Fibroblast of skin of abdomen (primary cell): Measurements from ENCODE around the gene UGT1A1.

Experiments used
- DNase-seq: peaks from one replicate; pipeline ENCODE4 v3.0.0-alpha.2; 2013

Gene UGT1A1

GRCh38 chr2:233798335-233799086 lies 38.4 kb downstream of the UGT1A1 start:
- no peak for DNase-seq

DNA sequence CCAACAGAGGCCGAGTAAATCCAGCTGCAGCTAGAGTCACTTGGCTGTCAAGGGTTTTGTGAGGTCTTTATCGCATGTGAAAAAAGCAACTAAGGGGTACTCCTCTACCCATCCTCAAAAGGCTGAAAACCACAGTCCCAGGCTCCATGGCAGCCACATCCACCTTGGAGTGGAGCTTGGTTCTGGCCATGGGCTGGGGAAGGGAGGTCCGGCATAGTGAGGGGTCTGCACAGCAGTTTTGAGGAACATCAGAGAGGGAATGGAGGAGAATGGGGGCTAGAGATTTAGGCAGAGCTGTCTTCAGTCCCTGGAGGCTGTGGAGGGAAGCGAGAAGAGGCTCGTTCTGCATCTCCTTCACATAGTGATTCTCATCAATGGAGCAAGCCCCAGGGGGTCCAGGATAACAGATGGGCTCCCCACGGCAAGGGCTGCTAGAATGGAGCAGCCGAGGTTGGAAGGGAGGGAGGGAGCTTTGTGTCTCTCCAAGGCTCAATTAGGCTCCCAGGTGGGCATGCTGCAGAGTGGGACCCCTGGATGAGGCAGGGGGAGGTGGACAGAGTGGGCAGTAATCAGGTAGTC lies 39.1 kb downstream of the UGT1A1 start:
- no peak for DNase-seq

- no peak for DNase-seq
Observed at GRCh38 chr2:233799716-233800115, 39.6 kb downstream of the UGT1A1 start.

- no peak for DNase-seq
Observed at GRCh38 chr2:233800208-233800607, 40.1 kb downstream of the UGT1A1 start.

DNA sequence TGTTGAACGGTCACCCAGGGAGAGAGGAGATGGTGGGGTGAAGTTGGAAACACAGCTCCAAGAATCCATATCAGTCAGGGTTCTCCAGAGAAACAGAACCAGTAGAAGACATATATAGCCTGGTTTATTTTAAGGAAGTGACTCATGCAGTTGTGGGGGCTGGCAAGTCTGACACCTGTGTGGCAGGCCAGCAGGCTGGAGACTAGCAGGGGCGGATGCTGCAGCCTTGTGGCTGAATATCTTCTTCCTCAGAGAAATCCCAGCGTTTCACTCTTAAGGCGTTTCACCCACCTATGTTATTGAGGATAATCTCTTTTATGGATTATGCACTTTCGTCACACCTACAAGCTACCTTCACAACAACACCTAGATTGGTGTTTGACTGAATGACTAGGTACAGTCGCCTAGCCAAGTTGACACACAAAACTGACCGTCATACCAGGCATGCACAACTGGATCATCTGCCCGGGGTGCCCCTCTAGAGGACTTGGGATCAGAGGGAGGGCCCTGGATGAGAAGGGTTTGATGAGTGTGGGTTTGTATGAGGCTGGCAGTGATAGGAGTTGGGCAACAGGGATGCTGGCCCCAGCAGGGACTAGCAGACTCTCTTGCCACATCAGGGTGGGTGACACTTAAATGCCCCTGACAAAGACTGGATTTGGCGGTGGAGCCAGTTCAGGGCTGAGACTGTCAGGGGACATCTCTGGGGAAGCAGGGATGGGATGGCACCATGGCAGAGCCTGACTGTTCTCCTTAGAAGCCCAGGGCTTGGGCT lies 41.5 kb downstream of the UGT1A1 start:
- no peak for DNase-seq

DNA sequence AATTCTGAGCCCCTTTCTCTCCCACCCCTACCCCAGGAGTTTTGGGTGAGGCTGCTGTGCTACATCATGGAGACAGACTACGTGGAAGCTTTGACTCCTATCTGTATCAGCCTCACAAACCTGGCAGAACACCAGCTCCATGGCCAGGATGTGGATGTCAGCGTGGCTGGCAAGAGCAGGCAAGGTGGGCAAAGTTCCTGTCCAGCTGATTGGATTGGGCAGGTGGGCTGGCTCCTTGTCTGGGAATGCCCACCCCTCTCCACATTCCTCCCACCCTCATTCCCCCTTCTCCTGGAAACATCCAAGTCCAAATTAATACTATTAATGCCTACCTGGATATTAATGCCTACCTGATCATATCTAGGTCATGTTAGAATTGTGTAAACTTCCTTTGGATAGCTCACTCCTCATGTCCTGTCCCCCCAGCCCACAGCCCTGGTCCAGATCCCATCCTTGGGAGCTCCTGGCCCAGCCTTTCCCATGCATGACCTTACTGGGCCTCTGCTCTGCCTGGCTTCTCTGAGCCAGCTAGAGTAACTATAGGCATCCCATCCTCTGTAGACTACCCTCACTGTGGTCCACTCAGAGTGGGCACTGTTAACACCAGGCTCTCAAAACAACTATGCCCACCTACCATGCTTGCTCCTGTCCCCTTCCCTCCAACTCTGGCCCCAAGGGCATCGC lies 42.2 kb downstream of the UGT1A1 start:
- no peak for DNase-seq

DNA sequence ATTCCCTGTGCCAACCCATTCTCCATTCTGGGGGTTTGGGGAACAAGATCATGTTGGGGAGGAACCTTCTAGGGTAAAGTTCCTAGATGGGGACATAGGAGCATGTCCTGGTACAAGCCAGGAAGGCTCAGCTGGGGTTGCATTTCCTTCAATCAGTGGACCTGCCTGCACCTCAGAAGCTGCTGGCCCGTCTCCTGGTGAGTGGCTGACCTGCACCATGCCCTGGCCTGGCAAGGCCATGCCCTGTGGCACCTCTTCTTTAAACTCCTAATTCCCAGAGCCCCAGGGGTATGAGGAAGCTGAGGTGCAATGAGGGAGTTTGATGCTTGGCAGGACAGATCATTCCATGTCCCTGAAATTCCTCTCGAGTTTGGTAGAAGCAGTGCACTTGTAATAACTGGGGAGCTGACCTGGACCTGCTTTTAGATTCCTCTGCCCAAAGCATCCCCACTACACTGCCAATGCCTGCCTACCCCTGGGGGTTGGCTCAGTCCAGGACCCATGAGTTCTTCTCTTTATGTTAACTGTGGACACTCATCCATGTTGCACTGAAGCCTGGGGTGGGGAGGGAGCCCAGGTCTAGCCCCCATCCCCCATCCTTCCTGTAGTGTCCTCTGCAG lies 43.3 kb downstream of the UGT1A1 start:
- no peak for DNase-seq

DNA sequence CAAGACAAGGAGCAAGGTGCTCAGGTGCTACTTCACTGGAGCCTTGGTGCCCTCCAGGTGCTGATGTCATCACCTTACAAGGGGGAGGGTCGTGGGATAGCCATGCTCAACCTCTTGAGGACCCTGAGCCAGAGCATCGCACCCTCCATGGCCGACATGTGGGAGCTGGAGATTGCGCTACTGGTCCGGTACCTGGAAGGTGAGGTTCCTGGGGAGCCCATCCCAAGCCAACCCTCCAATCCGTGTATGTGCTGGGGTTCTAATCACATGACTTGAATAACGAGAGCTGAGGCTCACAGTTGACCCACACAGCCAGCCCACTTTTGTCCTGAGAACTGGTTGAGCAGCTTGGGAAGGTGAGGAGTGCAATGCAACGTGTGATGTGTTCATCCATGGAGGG lies 43.9 kb downstream of the UGT1A1 start:
- no peak for DNase-seq

GRCh38 chr2:233807215-233807865 lies 47.3 kb downstream of the UGT1A1 start:
- DNase-seq = no peak

- DNase-seq = no peak
Observed at GRCh38 chr2:233807966-233808935, 48.2 kb downstream of the UGT1A1 start.

DNA sequence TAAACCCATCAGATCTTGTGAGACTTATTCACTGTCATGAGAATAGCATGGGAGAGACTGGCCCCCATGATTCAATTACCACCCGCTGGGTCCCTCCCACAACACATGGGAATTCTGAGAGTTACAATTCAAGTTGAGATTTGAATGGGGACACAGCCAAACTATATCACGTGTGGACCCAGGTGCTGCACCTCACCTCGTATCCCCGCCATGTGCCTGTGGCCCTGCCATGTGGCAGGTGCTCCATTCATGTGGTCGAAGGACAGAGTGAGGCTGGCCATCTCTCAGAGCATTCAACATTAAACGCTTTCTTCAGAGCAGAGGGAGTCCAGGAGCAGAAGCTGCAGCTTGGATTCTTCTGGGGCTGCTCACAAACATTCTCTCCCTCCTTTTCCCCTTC lies 50.3 kb downstream of the UGT1A1 start:
- DNase-seq = no peak

DNA sequence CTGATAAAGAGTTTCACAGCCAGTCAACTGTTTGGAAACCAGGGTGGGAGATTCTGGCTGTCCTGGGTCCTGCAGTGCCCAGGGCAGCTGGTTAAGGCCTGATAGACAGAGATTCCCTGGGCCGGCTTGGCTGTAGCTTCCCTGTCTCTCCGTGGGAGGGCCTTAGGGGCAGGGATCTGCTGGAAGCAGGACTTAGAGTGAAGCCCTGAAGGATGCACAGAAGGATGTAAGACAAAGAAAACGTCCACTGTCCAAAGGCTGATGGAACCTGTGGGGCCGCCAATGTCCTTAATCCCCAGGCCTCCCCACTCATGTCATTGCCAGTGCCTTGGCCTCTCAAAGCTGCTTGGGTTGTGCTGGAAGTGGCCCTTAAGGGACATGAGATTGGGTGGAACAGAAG lies 51.0 kb downstream of the UGT1A1 start:
- DNase-seq = no peak

DNA sequence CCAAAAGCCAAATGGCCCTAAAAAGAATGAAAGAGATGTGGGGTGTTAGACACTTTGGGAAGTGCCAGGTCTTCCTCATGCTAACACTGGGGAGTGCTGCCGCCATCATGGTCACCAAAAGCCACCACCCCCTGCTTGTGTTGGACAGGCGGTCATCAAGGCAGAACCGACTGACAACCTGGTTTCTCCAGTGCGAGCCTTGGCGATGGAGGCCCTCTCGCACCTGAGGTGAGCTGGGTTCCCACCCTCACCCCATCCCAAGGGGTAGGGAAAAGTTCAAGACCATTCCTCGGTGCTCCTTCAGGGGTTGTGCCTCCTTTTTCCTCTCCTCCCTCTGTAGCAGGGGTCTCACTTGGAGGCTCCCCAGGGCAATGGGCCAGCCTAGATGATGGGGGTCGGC lies 51.7 kb downstream of the UGT1A1 start:
- DNase-seq = no peak

GRCh38 chr2:233813236-233814055 lies 53.4 kb downstream of the UGT1A1 start:
- DNase-seq = no peak

- DNase-seq = no peak
Observed at GRCh38 chr2:233814056-233814835, 54.2 kb downstream of the UGT1A1 start.

GRCh38 chr2:233815861-233816260 lies 55.8 kb downstream of the UGT1A1 start:
- DNase-seq = no peak

GRCh38 chr2:233816334-233816733 lies 56.3 kb downstream of the UGT1A1 start:
- no peak for DNase-seq

- no peak for DNase-seq
Observed at GRCh38 chr2:233816771-233817170, 56.7 kb downstream of the UGT1A1 start.

DNA sequence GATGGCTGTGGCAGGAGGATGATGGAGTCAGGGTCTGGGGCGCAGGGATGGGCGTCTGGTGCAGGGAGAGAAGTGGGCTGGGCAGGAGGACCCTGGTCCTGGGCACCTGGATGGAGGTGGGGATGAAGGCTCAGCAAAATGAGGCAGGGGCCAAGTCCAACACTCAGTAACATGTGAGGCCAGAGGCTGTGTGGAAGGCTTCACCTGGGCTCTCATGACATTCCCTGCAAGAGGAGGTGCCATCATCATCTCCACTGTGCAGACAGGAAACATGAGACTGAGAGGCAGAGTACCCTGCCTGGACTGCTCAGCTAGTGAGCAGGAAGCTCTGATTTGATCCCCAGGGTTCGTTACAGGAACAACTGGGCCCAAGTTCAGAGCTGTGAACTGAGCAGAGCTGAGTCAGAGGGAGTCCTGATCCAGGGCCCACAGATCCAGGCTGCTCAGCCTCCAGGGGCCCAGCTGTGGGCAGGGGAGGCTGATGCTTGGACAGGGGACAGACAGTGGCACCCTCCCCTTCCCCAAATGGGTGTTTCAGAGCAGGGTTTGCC lies 57.4 kb downstream of the UGT1A1 start:
- no peak for DNase-seq
